ENCODE results near the gene SUPT20H. TPM values are rescaled to one million over a fixed set of nuclear protein-coding genes. Genes with fewer than 3 reads are reported as not detected.

The SUPT20H gene
- total and polyA plus RNA-seq, 3 experiments from 2014 or later: 51.6 to 59.6 (median 55.5) TPM

DNA sequence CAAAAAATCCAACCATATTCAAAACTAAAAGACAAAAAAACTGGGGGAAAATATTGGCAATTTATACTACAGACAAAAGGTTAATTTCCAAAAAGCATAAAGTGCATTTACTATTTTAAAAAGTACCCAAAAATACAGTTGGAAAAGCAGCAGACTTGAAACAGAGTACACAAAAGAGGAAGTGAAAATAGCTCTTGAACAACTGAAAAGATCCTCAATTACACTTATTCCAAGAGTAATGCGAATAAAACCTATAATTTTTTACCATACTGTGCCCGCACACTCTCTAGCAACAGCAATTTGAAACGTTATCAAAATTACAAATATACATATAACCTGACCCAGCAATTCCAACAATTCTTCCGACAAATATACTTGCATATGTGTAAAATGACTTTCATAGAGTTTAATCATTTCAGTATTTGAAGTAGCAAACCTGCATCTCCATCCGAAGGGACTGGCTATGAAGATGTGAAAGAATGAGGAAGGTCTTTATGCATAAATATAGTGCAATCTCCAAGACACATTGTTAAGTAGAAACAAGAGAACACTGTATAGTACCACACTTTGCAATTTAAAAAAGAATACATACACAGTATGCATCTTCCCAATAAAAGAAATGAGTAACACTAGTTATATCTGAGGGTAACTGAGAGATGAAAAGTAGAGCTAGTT is 85.7 kb downstream of the SUPT20H start:
- H3K36me3 ChIP-seq (ENCODE audit: insufficient read depth, low read length): peaks cover 11% of the 10 kb centered on the region
- H3K27ac ChIP-seq (ENCODE audit: low read depth, low read length): no peak overlapping the region
- Mint-ChIP-seq H3K36me3 (peaks cover 17 to 60% (median 18%) of the 10 kb centered on the region in 3 donors), H3K27ac (no peak overlapping the region), H3K4me1 (peaks cover 0 to 3% (median 0%) of the 10 kb centered on the region in 3 donors), H3K27me3 (no peaks in the 10 kb centered on the region), H3K9me3 (peaks cover 0 to 4% (median 0%) of the 10 kb centered on the region in 5 donors), H3K4me3 (no peak overlapping the region)
- DNase-seq: no peak
- H3K4me3 ChIP-seq (ENCODE audit: low read length): no peak overlapping the region
- H3K27me3 ChIP-seq (ENCODE audit: insufficient read depth, low read length, poor library complexity, severe bottlenecking): no peaks in the 10 kb centered on the region
- CTCF ChIA-PET: no interaction called here
- POLR2A ChIA-PET: interaction anchor here (0.7 kb wide), 1 partner anchor 25 kb away, joined by 3 read pairs; no protein-coding TSS in a partner anchor
- H3K4me1 ChIP-seq (ENCODE audit: insufficient read depth, low read length): no peaks in the 10 kb centered on the region
- H3K9me3 ChIP-seq (ENCODE audit: low read length): no peaks in the 10 kb centered on the region

DNA sequence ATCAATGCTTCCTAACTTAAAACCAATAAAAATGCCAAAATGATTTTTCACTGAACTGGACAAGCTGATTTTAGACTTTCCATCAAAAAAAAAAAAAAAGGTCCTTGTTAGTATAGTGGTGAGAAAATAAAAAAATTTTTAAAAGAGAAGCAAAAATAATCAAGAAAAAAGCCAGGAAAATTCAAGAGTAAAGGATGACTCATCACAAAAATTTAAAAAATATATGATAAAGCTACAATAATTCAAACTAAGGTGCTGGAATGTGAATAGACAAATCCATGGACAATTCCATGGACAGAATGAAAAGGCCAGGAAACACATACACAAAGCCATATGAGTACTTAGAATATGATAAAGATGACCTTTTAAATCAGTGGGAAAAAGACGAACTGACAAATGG is 86.5 kb downstream of the SUPT20H start:
- no peaks in the 10 kb centered on the region for H3K27me3 Mint-ChIP-seq
- peaks cover 0 to 4% (median 0%) of the 10 kb centered on the region in 5 donors for H3K9me3 Mint-ChIP-seq
- H3K27ac Mint-ChIP-seq: no peak overlapping the region
- no peak for DNase-seq
- no peaks in the 10 kb centered on the region for H3K9me3 ChIP-seq (ENCODE audit: low read length)
- ChIA-PET POLR2A (interaction anchor here (0.7 kb wide), 1 partner anchor 26 kb away, joined by 3 read pairs; no protein-coding TSS in a partner anchor), CTCF (no interaction called here)
- H3K27me3 ChIP-seq (ENCODE audit: insufficient read depth, low read length, poor library complexity, severe bottlenecking): no peaks in the 10 kb centered on the region
- peaks cover 11% of the 10 kb centered on the region for H3K36me3 ChIP-seq (ENCODE audit: insufficient read depth, low read length)
- no peak overlapping the region for H3K27ac ChIP-seq (ENCODE audit: low read depth, low read length)
- no peak overlapping the region for H3K4me3 ChIP-seq (ENCODE audit: low read length)
- H3K4me1 ChIP-seq (ENCODE audit: insufficient read depth, low read length): no peaks in the 10 kb centered on the region
- peaks cover 0 to 3% (median 0%) of the 10 kb centered on the region in 3 donors for H3K4me1 Mint-ChIP-seq
- no peak overlapping the region for H3K4me3 Mint-ChIP-seq
- H3K36me3 Mint-ChIP-seq: peaks cover 18 to 62% (median 23%) of the 10 kb centered on the region in 3 donors

DNA sequence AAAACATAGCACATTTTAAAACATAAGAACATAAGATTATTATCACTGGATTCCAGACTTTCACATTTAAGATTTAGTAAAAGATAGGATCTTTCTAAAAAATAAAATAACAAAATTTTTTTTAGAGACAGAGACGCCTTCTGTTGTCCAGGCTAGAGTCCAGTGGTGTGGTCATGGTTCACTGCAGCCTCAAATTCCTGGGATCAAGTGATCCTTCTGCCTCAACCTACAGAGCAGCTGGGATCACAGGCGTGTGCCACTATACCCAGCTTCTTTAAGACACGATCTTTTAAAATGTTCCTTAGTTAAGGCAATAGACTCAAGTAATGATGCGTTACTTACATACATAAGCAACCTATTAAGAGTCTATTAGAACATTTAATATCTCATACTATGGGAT is 93.1 kb downstream of the SUPT20H start:
- Mint-ChIP-seq H3K4me1 (peaks cover 0 to 1% (median 0%) of the 10 kb centered on the region in 3 donors), H3K9me3 (no peaks in the 10 kb centered on the region), H3K27me3 (no peaks in the 10 kb centered on the region), H3K36me3 (peaks cover 17 to 76% (median 30%) of the 10 kb centered on the region in 3 donors), H3K27ac (no peak overlapping the region), H3K4me3 (no peak overlapping the region)
- Histone ChIP-seq H3K36me3 (ENCODE audit: insufficient read depth, low read length) (peaks cover 29% of the 10 kb centered on the region), H3K4me3 (ENCODE audit: low read length) (no peak overlapping the region), H3K4me1 (ENCODE audit: insufficient read depth, low read length) (no peaks in the 10 kb centered on the region), H3K27ac (ENCODE audit: low read depth, low read length) (no peak overlapping the region), H3K27me3 (ENCODE audit: insufficient read depth, low read length, poor library complexity, severe bottlenecking) (no peaks in the 10 kb centered on the region), H3K9me3 (ENCODE audit: low read length) (no peaks in the 10 kb centered on the region)
- ChIA-PET CTCF (no interaction called here), POLR2A (no interaction called here)
- DNase-seq: no peak

DNA sequence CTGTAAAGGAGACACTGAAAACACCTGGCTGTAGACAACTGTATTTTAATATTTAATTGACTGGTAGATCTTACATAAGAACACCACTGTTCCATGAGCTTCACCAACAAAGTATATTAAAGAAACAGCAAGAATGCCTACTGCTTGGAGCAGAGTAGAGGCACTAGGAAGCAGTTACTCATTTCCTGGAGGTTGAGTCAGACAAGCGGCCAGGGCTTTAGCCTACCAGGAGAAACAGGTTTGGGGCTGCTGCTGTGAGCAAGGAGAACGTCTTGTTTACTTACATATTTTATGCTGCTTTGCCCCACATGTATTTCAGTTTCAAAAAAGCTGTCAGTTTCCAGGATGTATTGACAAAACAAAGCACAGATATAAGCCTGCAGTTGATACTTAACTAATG is 93.7 kb downstream of the SUPT20H start:
- no peaks in the 10 kb centered on the region for H3K9me3 ChIP-seq (ENCODE audit: low read length)
- H3K4me3 ChIP-seq (ENCODE audit: low read length): no peak overlapping the region
- no peaks in the 10 kb centered on the region for H3K27me3 ChIP-seq (ENCODE audit: insufficient read depth, low read length, poor library complexity, severe bottlenecking)
- no peak for DNase-seq
- H3K9me3 Mint-ChIP-seq: no peaks in the 10 kb centered on the region
- CTCF ChIA-PET: no interaction called here
- H3K27me3 Mint-ChIP-seq: no peaks in the 10 kb centered on the region
- H3K36me3 ChIP-seq (ENCODE audit: insufficient read depth, low read length): peaks cover 28% of the 10 kb centered on the region
- no peaks in the 10 kb centered on the region for H3K4me1 ChIP-seq (ENCODE audit: insufficient read depth, low read length)
- H3K27ac ChIP-seq (ENCODE audit: low read depth, low read length): no peak overlapping the region
- peaks cover 17 to 74% (median 28%) of the 10 kb centered on the region in 3 donors for H3K36me3 Mint-ChIP-seq
- POLR2A ChIA-PET: no interaction called here
- no peak overlapping the region for H3K4me3 Mint-ChIP-seq
- H3K27ac Mint-ChIP-seq: no peak overlapping the region
- H3K4me1 Mint-ChIP-seq: peaks cover 0 to 1% (median 0%) of the 10 kb centered on the region in 3 donors

DNA sequence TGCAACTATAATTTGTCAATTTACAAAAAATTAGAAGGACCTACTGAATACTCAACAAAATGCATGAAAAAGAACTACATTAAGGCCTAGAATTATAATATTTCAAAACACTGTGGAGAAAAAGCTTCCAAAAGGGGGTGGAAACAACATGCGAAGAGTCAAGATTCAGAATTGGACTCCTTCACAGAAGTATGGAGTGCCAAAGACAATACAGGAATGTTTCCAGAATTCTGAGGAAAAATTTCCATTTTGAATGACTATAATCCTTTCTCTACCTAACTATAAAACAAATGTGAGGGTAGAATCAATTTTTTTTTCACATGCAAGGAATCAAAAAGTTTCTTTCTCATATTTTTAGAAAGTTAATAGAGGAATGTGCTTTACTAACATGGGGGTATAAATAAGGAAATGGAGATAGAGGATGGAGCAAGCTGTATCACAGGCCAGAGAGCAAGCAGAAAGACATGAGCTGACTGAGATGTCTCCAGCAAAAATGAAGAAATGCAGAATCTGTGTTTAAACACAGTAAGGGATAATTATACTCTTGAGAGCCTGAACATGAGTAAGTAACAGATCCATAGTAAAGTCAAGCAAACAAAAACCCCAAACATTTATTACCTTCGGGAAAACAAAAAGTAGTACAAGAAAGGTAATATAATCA is 99.9 kb downstream of the SUPT20H start:
- Histone ChIP-seq H3K27ac (ENCODE audit: low read depth, low read length) (no peak overlapping the region), H3K4me1 (ENCODE audit: insufficient read depth, low read length) (no peaks in the 10 kb centered on the region), H3K9me3 (ENCODE audit: low read length) (no peaks in the 10 kb centered on the region), H3K36me3 (ENCODE audit: insufficient read depth, low read length) (peaks cover 19% of the 10 kb centered on the region), H3K4me3 (ENCODE audit: low read length) (no peak overlapping the region), H3K27me3 (ENCODE audit: insufficient read depth, low read length, poor library complexity, severe bottlenecking) (no peaks in the 10 kb centered on the region)
- H3K27me3 Mint-ChIP-seq: no peaks in the 10 kb centered on the region
- no peaks in the 10 kb centered on the region for H3K9me3 Mint-ChIP-seq
- peaks cover 4 to 78% (median 22%) of the 10 kb centered on the region in 3 donors for H3K36me3 Mint-ChIP-seq
- H3K27ac Mint-ChIP-seq: peak overlapping the region in 2 of 8 donors; percentile 9 to 14
- H3K4me3 Mint-ChIP-seq: no peak overlapping the region
- ChIA-PET CTCF (no interaction called here), POLR2A (no interaction called here)
- DNase-seq: no peak
- peaks cover 7 to 12% (median 7%) of the 10 kb centered on the region in 3 donors for H3K4me1 Mint-ChIP-seq

Other genes starting within 250 kb of the SUPT20H start
- gene RFXAP, start 240.5 kb downstream of the SUPT20H start, total RNA-seq: 10 to 100 TPM; 10.2 to 11.7 TPM
- 3.3 TPM for gene RFXAP, start 240.5 kb downstream of the SUPT20H start, polyA plus RNA-seq
- not detected for gene SMAD9, start 139.4 kb downstream of the SUPT20H start, total RNA-seq
- not detected for gene SMAD9, start 139.4 kb downstream of the SUPT20H start, polyA plus RNA-seq
- gene ALG5, start 60.3 kb downstream of the SUPT20H start, total RNA-seq: 10 to 100 TPM; 46.0 to 47.9 TPM
- 85.0 TPM for gene ALG5, start 60.3 kb downstream of the SUPT20H start, polyA plus RNA-seq
- 100 to 1,000 TPM; 148 to 153 TPM for gene EXOSC8, start 58.9 kb downstream of the SUPT20H start, total RNA-seq
- 47.7 TPM for gene EXOSC8, start 58.9 kb downstream of the SUPT20H start, polyA plus RNA-seq
- not detected for gene CSNK1A1L, start 46.0 kb upstream of the SUPT20H start, total RNA-seq
- gene CSNK1A1L, start 46.0 kb upstream of the SUPT20H start, polyA plus RNA-seq: not detected